Muscle of leg (tissue), 11 donors: ENCODE data around the gene LAMA2. TPM values are rescaled to one million over a fixed set of nuclear protein-coding genes. Genes with fewer than 3 reads are reported as not detected.
A peak's percentile ranks its signal among the peaks of the same experiment; 100 is the strongest.
"Not testable (repeated sequence)": the region's sequence is repeated elsewhere in the genome, so short reads cannot be mapped to it uniquely, and the experiment has no call there.

Experiments
- DNase-seq: peaks from one replicate; pipeline ENCODE4 v3.0.0; 2013
- H3K27ac ChIP-seq: one replicate; pipeline ENCODE4 v1.5.1; 2013; ENCODE audit warnings: mild to moderate bottlenecking, low read length, control low read depth
- H3K27me3 ChIP-seq: one replicate; pipeline ENCODE4 v1.6.1; 2013; ENCODE audit warnings: low read length; ENCODE audit not compliant: control insufficient read depth, insufficient read depth
- H3K36me3 ChIP-seq: one replicate; pipeline ENCODE4 v1.6.1; 2013; ENCODE audit warnings: low read length; ENCODE audit not compliant: control insufficient read depth, insufficient read depth
- H3K4me1 ChIP-seq: one replicate; pipeline ENCODE4 v1.6.1; 2013; ENCODE audit warnings: low read length; ENCODE audit not compliant: control insufficient read depth, insufficient read depth
- H3K4me3 ChIP-seq: one replicate; pipeline ENCODE4 v1.5.1; 2013; ENCODE audit warnings: low read length, control low read depth
- H3K9me3 ChIP-seq: replicated peaks from 2 replicates; pipeline ENCODE4 v1.6.1; 2013; ENCODE audit warnings: low read depth, low read length; ENCODE audit not compliant: control insufficient read depth
- WGBS: methylation state at CpG from one replicate; pipeline ENCODE4 v1.1.5; 2013; ENCODE audit warnings: missing lambda C conversion rate; ENCODE audit not compliant: insufficient coverage; 5-methylcytosine and 5-hydroxymethylcytosine counted together
- polyA plus RNA-seq, 8 donors: library from polyadenylated mRNA; unstranded; fragments of 120-200 nt; gene quantifications; one replicate each; pipeline versions ENCODE4 v1.2.1 to v1.2.3, GENCODE V29; 2013; ENCODE audit warnings: inconsistent platforms in 1 of 8, low replicate concordance in 1 of 8; ENCODE audit not compliant: insufficient read length in 8 of 8, insufficient read depth in 1 of 8
- total RNA-seq: library from RNA; stranded (reverse); fragments of 120-200 nt; gene quantifications from one replicate; pipeline ENCODE4 v1.2.4, GENCODE V29; 2013

LAMA2 gene
- total and polyA plus RNA-seq, 9 donors = 105 to 165 (median 140) TPM

DNA sequence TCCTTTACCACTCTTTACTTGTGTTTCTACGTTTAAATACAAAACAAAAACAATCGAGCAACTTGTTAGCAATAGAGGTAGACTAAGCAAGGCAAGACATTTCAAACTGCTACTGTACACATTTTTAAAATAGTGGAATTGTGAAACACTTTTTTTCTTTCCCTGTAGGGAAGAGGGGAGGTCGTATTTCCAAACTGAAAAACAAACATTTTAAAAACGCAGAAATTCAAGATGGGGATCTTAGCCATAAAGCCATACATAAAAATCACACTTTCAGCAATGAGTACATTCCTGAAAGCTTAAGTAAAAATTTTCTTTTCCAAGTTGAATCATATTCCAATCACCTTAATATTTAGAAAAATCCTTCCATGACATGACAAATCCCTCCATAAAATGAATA, 267.6 kb downstream of the LAMA2 start:
- Histone ChIP-seq H3K4me1 (no peaks in the 10 kb centered on the region), H3K36me3 (peaks cover 12% of the 10 kb centered on the region), H3K9me3 (no peaks in the 10 kb centered on the region), H3K4me3 (no peak overlapping the region), H3K27me3 (no peaks in the 10 kb centered on the region), H3K27ac (no peak overlapping the region)
- DNase-seq = no peak
- WGBS = no CpG with 5 or more reads among the region's 4 CpGs

DNA sequence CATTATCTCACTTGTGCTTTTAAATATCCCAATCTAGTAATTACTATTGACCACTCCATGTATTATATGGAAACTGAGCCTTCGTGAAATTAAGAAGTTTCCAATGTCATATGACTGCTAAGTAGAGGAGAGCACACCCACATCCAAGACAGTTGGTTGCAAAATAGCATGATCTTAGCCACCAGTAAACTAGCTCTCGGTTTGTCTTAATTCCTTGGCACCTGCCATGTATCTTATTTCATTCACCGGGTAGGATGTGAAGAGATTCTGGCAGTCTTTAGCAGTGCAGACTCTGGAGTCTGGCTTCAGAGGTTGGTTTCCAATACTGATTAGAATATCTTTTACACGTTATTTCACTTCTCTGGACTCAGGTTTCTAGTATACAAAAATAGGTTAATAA, 270.3 kb downstream of the LAMA2 start:
- no CpG with 5 or more reads among the region's 4 CpGs for WGBS
- DNase-seq = peak; percentile 43
- no peaks in the 10 kb centered on the region for H3K4me1 ChIP-seq
- peaks cover 10% of the 10 kb centered on the region for H3K36me3 ChIP-seq
- no peak overlapping the region for H3K27ac ChIP-seq
- no peaks in the 10 kb centered on the region for H3K27me3 ChIP-seq
- no peaks in the 10 kb centered on the region for H3K9me3 ChIP-seq
- H3K4me3 ChIP-seq = no peak overlapping the region

DNA sequence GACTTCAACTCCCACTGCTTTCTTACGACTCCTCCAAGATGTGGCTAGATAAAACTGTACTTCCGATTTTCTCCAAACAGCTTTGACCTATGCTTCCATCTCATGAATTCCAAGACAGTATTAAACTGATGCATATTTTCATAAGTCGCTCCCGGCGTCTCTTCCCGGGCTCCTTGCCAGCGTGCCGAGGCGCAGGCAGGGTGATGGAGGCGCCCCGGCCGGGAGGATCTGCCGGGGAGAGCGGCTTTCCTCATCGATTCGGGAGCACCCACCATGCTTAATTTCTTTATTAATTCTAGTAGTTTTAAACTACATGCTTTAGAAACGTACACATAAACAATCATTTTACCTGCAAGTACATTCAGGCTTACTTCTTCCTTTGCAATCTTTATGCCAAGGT, 276.3 kb downstream of the LAMA2 start:
- H3K9me3 ChIP-seq, H3K27me3 ChIP-seq: not testable (repeated sequence)

DNA sequence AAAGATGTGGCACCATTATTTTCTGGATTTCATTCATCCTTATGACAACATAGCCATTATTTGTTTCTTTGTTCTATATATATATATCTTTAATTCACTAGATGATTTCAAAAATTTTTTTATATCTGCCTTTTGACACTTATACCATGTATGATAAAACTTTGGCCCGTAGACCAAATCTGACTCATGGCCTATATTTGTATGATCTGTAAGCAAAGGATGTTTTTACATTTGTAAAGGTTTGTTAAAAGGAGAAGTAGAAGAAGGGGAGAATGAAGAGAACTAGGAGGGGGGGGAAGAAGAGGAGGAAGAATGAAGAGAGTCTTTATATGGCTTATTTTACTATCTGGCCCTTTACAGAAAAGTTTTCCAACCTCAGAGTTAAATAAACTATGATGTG, 279.7 kb downstream of the LAMA2 start:
- no CpG with 5 or more reads among the region's 1 CpG for WGBS
- Histone ChIP-seq H3K4me1 (no peaks in the 10 kb centered on the region), H3K36me3 (no peaks in the 10 kb centered on the region), H3K27ac (no peak overlapping the region), H3K4me3 (no peak overlapping the region), H3K27me3 (no peaks in the 10 kb centered on the region), H3K9me3 (no peaks in the 10 kb centered on the region)
- DNase-seq = no peak

More for the DNA sequence above, 276.3 kb downstream of the LAMA2 start:
- not testable (repeated sequence) for DNase-seq, H3K4me3 ChIP-seq, H3K4me1 ChIP-seq, H3K27ac ChIP-seq, H3K36me3 ChIP-seq
- WGBS = 97% methylated on average over 5 of the region's 17 CpGs

DNA sequence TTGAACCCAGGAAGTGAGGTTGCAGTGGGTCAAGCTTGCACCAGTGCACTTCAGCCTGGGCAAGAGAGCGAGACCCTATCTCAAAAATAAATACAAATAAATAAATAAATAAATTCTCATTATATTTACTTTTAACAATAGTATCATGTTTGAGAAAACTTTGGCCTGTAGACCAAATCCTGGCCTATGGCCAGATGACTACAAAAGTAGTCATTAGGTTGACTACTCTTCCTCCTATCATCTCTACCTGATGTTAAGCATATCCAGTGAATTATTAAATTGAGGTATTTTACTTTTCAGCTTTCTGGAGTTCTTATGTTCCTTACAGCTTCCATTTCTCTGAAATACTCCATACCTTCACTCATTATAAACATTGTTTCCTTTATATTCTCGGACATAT, 280.6 kb downstream of the LAMA2 start:
- no peaks in the 10 kb centered on the region for H3K36me3 ChIP-seq
- H3K9me3 ChIP-seq = no peaks in the 10 kb centered on the region
- no peak overlapping the region for H3K27ac ChIP-seq
- WGBS = no CpG with 5 or more reads among the region's 2 CpGs
- no peaks in the 10 kb centered on the region for H3K27me3 ChIP-seq
- no peak overlapping the region for H3K4me3 ChIP-seq
- H3K4me1 ChIP-seq = no peaks in the 10 kb centered on the region
- DNase-seq = no peak

DNA sequence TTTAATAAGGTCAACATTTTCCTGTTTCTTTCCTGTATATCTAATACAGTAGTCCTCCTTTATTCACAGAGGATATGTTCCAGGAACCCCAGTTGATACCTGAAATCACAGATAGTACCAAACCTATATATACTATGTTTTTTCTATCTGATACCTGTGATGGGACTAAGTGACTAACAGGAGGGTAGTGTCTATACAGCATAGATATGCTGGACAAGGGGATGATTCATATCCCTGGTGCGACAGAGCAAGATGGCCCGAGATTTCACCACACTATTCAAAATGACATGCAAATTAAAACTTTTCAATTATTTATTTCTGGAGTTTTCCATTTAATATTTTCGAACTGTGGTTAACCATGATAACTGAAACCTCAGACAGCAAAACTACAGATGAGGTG, 281.1 kb downstream of the LAMA2 start:
- H3K27me3 ChIP-seq = no peaks in the 10 kb centered on the region
- no peak for DNase-seq
- no peaks in the 10 kb centered on the region for H3K4me1 ChIP-seq
- 90% methylated on average over 2 of the region's 3 CpGs for WGBS
- H3K36me3 ChIP-seq = no peaks in the 10 kb centered on the region
- H3K27ac ChIP-seq = no peak overlapping the region
- no peaks in the 10 kb centered on the region for H3K9me3 ChIP-seq
- H3K4me3 ChIP-seq = no peak overlapping the region

DNA sequence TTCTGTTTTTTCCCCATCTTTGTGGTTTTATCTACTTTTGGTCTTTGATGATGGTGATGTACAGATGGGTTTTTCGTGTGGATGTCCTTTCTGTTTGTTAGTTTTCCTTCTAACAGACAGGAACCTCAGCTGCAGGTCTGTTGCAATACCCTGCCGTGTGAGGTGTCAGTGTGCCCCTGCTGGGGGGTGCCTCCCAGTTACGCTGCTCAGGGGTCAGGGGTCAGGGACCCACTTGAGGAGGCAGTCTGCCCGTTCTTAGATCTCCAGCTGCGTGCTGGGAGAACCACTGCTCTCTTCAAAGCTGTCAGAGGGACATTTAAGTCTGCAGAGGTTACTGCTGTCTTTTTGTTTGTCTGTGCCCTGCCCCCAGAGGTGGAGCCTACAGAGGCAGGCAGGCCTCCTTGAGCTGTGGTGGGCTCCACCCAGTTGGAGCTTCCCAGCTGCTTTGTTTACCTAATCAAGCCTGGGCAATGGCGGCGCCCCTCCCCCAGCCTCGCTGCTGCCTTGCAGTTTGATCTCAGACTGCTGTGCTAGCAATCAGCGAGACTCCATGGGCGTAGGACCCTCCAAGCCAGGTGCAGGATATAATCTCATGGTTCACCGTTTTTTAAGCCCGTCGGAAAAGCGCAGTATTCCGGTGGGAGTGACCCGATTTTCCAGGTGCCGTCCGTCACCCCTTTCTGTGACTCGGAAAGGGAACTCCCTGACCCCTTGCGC, 289.5 kb downstream of the LAMA2 start:
- not testable (repeated sequence) for H3K36me3 ChIP-seq, H3K27me3 ChIP-seq, DNase-seq, H3K4me1 ChIP-seq, H3K4me3 ChIP-seq, H3K9me3 ChIP-seq, H3K27ac ChIP-seq
- WGBS = 68% methylated on average over 18 of the region's 20 CpGs

DNA sequence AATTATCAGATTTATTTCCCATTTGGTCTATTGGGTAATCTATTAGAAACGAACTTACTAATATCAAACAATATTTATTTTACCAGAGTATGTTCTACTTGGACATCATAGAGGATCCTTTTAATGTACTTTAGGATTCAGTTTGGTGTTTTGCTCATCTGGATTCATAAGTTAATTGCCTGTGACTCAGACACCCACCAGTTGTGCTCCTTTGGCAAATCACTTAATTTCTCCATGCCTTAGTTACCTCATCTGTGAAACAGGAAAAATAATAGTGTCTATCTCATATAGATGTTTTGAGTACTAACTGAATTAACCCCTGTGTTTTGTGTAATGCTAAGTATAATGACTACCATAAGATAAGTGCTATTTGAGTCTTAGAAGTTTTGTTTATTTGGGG, 292.1 kb downstream of the LAMA2 start:
- Histone ChIP-seq H3K27me3 (no peaks in the 10 kb centered on the region), H3K27ac (no peak overlapping the region), H3K4me1 (no peaks in the 10 kb centered on the region), H3K36me3 (no peaks in the 10 kb centered on the region), H3K4me3 (no peak overlapping the region), H3K9me3 (no peaks in the 10 kb centered on the region)
- WGBS = no CpG with 5 or more reads among the region's 1 CpG
- no peak for DNase-seq

DNA sequence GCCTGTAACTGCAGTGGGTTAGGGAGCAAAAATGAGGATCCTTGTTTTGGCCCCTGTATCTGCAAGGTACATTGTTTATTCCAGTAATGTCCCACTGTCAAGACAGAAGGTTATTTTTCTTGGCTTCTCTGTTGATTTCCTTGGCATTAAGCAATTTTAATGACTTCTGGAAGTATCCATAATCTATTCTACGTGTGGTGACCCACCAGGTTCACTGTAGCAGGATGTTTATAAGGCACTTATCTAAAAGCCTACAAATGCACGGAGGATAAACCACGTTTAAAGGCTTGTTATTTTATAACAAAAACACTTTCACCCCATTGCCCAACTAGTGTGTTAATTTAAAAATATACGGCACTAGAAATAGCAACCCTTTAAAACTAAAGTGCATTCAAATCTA, 294.9 kb downstream of the LAMA2 start:
- no peaks in the 10 kb centered on the region for H3K27me3 ChIP-seq
- WGBS = no CpG with 5 or more reads among the region's 4 CpGs
- H3K9me3 ChIP-seq = no peaks in the 10 kb centered on the region
- H3K4me3 ChIP-seq = no peak overlapping the region
- H3K4me1 ChIP-seq = no peaks in the 10 kb centered on the region
- H3K27ac ChIP-seq = no peak overlapping the region
- DNase-seq = no peak
- H3K36me3 ChIP-seq = no peaks in the 10 kb centered on the region

DNA sequence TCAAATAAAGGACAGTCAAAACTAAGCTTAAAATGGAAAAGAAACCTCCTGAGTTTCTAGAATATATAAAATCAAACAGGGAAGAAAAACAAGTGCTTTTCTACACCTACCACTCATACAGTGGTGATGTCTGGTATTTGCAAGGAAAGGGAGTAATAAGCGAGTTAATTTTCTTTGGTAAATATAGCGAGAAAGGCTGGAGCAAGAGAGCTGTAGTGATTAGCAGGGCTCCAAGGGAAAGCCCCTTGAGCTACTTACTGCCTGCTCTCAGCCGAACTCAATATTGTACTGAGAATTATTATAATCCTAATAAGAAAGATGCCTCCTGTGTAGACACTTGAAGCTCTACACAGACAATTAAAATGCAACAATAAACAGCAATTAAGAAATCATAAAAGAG, 296.3 kb downstream of the LAMA2 start:
- no peak for DNase-seq
- no peaks in the 10 kb centered on the region for H3K27me3 ChIP-seq
- no peaks in the 10 kb centered on the region for H3K36me3 ChIP-seq
- WGBS = no CpG with 5 or more reads among the region's 3 CpGs
- H3K27ac ChIP-seq = no peak overlapping the region
- no peaks in the 10 kb centered on the region for H3K9me3 ChIP-seq
- no peaks in the 10 kb centered on the region for H3K4me1 ChIP-seq
- no peak overlapping the region for H3K4me3 ChIP-seq

DNA sequence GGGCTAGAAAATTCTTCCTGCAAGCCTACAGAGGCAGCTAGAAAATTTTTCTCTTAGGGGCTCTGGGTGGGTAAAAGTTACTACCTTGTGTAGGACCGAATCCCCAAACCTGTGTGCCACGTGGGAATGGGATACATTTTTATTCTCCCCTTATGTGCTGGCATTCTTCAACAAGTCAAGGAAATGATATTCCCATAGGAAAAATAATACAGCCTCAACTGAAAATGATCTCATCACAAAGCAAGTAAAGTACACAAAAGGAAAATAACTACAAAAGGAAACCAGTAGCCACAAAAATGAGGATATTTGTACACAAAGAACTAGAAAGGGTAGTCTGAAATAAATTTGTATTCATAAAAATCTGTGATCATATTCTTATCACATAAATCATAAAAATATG, 298.1 kb downstream of the LAMA2 start:
- H3K27me3 ChIP-seq = no peaks in the 10 kb centered on the region
- no CpG with 5 or more reads among the region's 2 CpGs for WGBS
- H3K4me3 ChIP-seq = no peak overlapping the region
- DNase-seq = no peak
- H3K9me3 ChIP-seq = no peaks in the 10 kb centered on the region
- no peak overlapping the region for H3K27ac ChIP-seq
- H3K4me1 ChIP-seq = no peaks in the 10 kb centered on the region
- no peaks in the 10 kb centered on the region for H3K36me3 ChIP-seq
